Stomach (tissue), 4 donors: ENCODE measurements around the gene STPG4.

ENCODE experiments used
- CTCF ChIP-seq, 7 experiments: fragments of 450-650 bp in 4 of 7; fragments of 200-600 bp in 3 of 7; sonication (generic) in 3 of 7; IDR thresholded peaks; one replicate each; pipeline ENCODE4 v1.5.1; 2016 to 2019; ENCODE audit warnings: antibody characterized with exemption in 7 of 7, control low read depth in 2 of 7, mild to moderate bottlenecking in 1 of 7
- POLR2AphosphoS5 ChIP-seq, 3 donors: sonication (generic); formaldehyde crosslinking; IDR thresholded peaks; one replicate each; pipeline ENCODE4 v1.6.1; 2016; ENCODE audit warnings: antibody characterized with exemption in 3 of 3

- TF ChIP-seq POLR2AphosphoS5 (IDR thresholded peaks at IDR 0.05) (no peak), CTCF (IDR thresholded peaks at IDR 0.05) (no peak)
Measured at GRCh38 chr2:47075361-47076125, 79.6 kb downstream of the STPG4 start.
